Measurements from ENCODE around the gene FBXO46. TPM values are rescaled to one million over a fixed set of nuclear protein-coding genes. Genes with fewer than 3 reads are reported as not detected.
A peak's percentile ranks its signal among the peaks of the same experiment; 100 is the strongest.

FBXO46 gene
- total and polyA plus RNA-seq, 2 experiments from 2014 or later, result 39.3 to 48.2 TPM

DNA sequence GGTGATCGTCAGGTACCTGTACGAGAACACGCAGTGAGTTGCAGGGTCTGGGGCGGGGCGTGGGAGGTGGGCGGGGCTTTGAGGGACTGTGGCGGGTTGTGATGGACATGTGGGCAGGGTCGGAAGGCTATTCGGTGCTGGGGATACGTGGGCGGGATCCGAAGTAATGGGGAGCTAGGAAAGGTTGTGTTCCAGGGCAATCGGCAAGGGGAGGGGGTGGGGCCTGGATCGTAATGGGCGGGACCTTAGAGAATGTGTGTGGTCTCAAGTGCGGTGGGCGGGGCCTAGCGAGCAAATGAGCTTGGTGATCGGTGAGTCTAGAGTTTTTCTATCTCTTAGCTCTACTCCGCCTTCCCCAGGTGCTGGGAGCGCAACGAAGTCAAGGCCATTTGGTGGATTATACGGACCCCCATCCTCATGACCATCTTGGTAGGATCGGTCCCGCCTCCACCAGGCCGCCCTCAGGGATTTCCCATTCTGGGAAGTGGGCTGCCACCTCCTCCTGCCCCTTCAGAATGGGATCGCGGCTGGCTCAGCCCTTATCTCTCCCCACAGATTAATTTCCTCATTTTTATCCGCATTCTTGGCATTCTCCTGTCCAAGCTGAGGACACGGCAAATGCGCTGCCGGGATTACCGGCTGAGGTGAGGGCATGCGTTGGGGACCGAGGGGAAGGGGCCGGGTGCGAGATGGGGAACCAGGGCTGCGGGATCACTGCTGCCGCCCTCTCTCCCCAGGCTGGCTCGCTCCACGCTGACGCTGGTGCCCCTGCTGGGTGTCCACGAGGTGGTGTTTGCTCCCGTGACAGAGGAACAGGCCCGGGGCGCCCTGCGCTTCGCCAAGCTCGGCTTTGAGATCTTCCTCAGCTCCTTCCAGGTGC, 53.1 kb downstream of the FBXO46 start:
- Histone ChIP-seq H3K27ac (no peak overlapping the region), H3K4me1 (ENCODE audit: low read depth) (no peaks in the 10 kb centered on the region), H3K4me3 (peak overlapping the region; percentile 25), H3K9me3 (ENCODE audit: low read depth) (no peaks in the 10 kb centered on the region), H3K27me3 (no peaks in the 10 kb centered on the region), H3K36me3 (no peaks in the 10 kb centered on the region)
- peak; percentile 92 to 93 for DNase-seq (ENCODE audit: low read depth in 1 of 2, low spot score in 1 of 2)
- TF ChIP-seq, protein P1, sequence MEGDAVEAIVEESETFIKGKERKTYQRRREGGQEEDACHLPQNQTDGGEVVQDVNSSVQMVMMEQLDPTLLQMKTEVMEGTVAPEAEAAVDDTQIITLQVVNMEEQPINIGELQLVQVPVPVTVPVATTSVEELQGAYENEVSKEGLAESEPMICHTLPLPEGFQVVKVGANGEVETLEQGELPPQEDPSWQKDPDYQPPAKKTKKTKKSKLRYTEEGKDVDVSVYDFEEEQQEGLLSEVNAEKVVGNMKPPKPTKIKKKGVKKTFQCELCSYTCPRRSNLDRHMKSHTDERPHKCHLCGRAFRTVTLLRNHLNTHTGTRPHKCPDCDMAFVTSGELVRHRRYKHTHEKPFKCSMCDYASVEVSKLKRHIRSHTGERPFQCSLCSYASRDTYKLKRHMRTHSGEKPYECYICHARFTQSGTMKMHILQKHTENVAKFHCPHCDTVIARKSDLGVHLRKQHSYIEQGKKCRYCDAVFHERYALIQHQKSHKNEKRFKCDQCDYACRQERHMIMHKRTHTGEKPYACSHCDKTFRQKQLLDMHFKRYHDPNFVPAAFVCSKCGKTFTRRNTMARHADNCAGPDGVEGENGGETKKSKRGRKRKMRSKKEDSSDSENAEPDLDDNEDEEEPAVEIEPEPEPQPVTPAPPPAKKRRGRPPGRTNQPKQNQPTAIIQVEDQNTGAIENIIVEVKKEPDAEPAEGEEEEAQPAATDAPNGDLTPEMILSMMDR (IDR thresholded peaks at IDR 0.05; ENCODE audit: low read depth, low read length), result peak; percentile 41

DNA sequence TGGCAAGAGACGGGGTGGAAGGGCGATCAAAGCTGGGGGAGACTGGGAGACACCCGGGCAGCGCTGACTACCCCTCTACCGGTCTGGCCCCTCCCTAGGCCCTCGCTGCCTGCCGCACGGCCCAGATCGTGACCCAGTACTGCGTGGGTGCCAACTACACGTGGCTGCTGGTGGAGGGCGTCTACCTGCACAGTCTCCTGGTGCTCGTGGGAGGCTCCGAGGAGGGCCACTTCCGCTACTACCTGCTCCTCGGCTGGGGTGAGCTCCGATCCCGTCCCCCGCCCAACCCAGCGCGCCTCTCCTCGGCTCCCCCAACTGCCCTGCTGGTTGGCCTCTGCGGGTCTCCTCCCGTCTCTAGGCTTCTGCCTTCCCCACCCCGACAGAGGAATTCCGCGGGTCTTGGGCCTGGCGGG, 53.8 kb downstream of the FBXO46 start:
- Histone ChIP-seq H3K27ac (no peak overlapping the region), H3K9me3 (ENCODE audit: low read depth) (no peaks in the 10 kb centered on the region), H3K36me3 (no peaks in the 10 kb centered on the region), H3K4me1 (ENCODE audit: low read depth) (no peaks in the 10 kb centered on the region), H3K27me3 (no peaks in the 10 kb centered on the region), H3K4me3 (peak overlapping the region; percentile 25)
- no peak for DNase-seq (ENCODE audit: low read depth in 1 of 2, low spot score in 1 of 2)
- TF ChIP-seq, protein P1 (IDR thresholded peaks at IDR 0.05; ENCODE audit: low read depth, low read length), result no peak

DNA sequence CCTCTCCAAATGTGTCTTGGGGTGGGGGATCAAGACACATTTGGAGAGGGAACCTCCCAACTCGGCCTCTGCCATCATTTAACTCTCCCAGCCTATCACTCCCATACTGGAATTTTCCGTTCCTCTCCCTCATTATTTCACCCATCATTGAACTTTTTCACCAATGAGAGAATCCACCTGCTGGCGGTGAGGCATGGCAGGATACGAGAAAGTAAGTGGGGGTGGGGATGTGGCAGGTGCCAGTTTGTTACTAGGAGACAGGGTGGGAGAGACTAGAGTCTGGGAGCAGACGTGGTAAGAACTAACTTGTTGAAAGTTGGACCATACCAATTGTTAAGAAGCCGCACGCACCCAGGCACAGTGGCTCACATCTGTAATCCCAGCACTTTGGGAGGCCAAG, 55.8 kb downstream of the FBXO46 start:
- Histone ChIP-seq H3K27ac (no peak overlapping the region), H3K4me3 (no peak overlapping the region), H3K4me1 (ENCODE audit: low read depth) (no peaks in the 10 kb centered on the region), H3K36me3 (no peaks in the 10 kb centered on the region), H3K27me3 (no peaks in the 10 kb centered on the region), H3K9me3 (ENCODE audit: low read depth) (no peaks in the 10 kb centered on the region)
- DNase-seq (ENCODE audit: low read depth in 1 of 2, low spot score in 1 of 2), result no peak
- TF ChIP-seq, protein P1 (IDR thresholded peaks at IDR 0.05; ENCODE audit: low read depth, low read length), result no peak

DNA sequence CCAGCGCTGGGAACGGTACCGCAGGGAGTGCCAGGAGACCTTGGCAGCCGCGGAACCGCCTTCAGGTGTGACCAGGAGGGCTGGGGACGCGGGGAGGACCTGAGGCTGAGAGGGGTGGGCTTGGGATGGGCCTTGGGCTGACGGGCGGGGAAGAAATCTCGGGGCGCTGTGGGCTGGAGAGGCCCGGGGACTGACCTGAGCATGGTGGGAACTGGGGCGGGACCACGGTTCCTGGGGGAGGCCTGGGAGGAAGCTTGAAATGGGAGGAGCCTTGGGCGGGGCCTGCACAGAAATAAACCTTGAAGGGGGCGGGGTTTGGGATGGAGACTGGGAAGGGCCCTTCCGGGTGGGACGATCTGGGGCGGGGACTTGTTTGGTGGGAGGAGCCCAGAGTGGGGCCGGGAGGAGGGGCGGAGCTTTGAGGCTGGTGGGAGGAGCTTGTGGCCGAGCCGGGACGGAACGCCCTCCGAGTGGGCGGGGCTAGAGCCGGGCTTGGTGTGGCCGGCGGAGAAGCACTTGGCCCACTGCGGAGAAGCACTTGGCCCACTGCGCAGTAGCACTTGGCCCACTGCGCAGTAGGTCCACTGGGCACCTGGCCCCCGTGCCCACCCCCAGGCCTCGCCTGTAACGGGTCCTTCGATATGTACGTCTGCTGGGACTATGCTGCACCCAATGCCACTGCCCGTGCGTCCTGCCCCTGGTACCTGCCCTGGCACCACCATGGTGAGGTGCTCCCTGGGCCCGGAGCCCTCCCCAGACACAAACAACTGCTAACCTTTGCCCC, 59.8 kb downstream of the FBXO46 start:
- peak; percentile 89 to 95 for DNase-seq (ENCODE audit: low read depth in 1 of 2, low spot score in 1 of 2)
- H3K36me3 ChIP-seq, result no peaks in the 10 kb centered on the region
- H3K4me3 ChIP-seq, result peak overlapping the region; percentile 14
- no peaks in the 10 kb centered on the region for H3K4me1 ChIP-seq (ENCODE audit: low read depth)
- TF ChIP-seq, protein P1 (IDR thresholded peaks at IDR 0.05; ENCODE audit: low read depth, low read length), result no peak
- H3K9me3 ChIP-seq (ENCODE audit: low read depth), result no peaks in the 10 kb centered on the region
- no peak overlapping the region for H3K27ac ChIP-seq
- H3K27me3 ChIP-seq, result no peaks in the 10 kb centered on the region

GRCh38 chr19:45668342-45668871, 62.3 kb downstream of the FBXO46 start:
- H3K4me1 ChIP-seq (ENCODE audit: low read depth), result no peaks in the 10 kb centered on the region
- H3K4me3 ChIP-seq, result peak overlapping the region; percentile 73
- no peaks in the 10 kb centered on the region for H3K27me3 ChIP-seq

More at GRCh38 chr19:45668342-45668871, 62.3 kb downstream of the FBXO46 start:
- TF ChIP-seq, protein P1 (IDR thresholded peaks at IDR 0.05; ENCODE audit: low read depth, low read length), result no peak
- H3K9me3 ChIP-seq (ENCODE audit: low read depth), result no peaks in the 10 kb centered on the region
- H3K36me3 ChIP-seq, result no peaks in the 10 kb centered on the region
- DNase-seq (ENCODE audit: low read depth in 1 of 2, low spot score in 1 of 2), result no peak
- H3K27ac ChIP-seq, result peak overlapping the region; percentile 7
